Measurements from ENCODE around the gene ARMC9. TPM values are rescaled to one million over a fixed set of nuclear protein-coding genes. Genes with fewer than 3 reads are reported as not detected.
"Not testable (repeated sequence)": the region's sequence is repeated elsewhere in the genome, so short reads cannot be mapped to it uniquely, and the experiment has no call there.

Gene ARMC9
- total and polyA plus RNA-seq, 3 donors from 2014 or later: 35.0 to 49.7 (median 47.5) TPM

DNA sequence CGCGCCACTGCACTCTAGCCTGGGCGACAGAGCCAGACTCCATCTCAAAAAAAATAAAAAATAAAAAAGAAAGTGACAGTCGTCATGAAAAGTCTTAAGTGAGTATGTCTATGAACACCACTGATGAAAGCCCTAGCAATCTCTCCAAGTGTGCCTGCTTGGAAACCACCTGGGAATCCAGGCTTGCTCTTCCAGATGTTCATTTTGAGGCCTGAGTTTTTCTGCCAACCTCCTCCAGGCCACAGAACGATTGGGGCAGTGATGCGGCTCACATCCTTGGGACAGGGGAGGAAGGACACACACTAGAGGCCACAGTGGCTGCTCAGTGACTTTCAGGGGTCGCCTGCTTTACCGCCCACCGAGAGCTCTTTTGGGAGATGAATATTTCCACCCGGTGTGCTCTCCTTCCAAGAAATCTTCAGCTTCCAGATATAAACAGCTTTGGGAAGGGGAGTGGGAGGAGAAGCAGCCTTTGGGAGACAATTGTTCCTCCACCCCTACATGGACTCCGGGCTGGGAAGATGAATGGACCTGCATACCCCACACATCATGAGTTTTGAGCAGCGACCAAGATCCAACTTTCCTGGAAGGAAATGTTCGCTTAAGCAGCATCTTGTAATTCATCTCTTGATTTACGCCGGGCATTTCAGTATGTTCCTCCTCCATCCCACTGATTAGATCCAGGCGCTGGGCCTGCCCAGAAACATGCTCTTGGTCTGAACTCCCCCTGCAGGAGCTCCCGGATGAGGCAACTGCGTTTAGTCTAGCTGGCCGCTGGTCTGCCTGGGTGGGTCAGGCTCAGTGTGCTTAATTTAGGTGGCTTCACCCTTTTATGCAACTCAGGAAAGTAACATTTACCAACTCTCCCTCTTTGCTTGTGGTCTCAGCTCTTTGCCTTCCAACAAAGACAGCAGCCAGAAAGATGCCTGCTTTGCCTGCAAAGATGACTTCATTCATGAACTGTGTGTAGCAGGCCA, 6.2 kb upstream of the ARMC9 start:
- Histone ChIP-seq H3K9me3 (no peaks in the 10 kb centered on the region), H3K4me3 (no peak overlapping the region), H3K36me3 (ENCODE audit: low read depth, missing control alignments) (no peaks in the 10 kb centered on the region), H3K27ac (peak overlapping the region; percentile 91 to 92), H3K27me3 (no peaks in the 10 kb centered on the region), H3K4me1 (peaks cover 31% of the 10 kb centered on the region)
- TF ChIP-seq CTCF (IDR thresholded peaks at IDR 0.05): peak; percentile 55 to 67 (median 64)
- no peak for TF ChIP-seq POLR2A (IDR thresholded peaks at IDR 0.05)
- DNase-seq: peak; percentile 88
- intact Hi-C loops (cut with DNase I; ENCODE audit: low total_unique reads): loop anchor here (10.0 kb wide), 1 partner anchor 77 kb away; no protein-coding TSS in a partner anchor
- WGBS, 2 donors: 50 to 53% methylated on average over 19 of the region's 19 CpGs

DNA sequence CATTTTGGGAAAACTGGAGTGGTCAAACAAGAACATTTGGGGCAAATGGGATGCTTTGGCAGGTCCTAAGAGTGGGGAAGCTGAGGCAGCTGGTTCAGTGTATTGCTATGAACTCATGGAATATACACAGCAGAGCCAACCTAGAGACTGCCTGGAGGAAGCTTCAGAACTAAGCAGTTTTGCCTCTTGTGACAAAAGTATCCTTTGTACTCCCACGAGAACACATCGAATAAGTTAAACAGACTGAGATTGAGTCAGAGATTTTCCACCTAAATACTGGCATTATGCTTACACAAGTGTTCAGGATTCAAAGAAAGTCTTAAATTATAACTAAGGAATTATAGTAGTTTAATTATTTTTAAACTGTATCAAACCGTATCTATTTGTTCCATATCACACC, 5.2 kb upstream of the ARMC9 start:
- H3K36me3 ChIP-seq (ENCODE audit: low read depth, missing control alignments): no peaks in the 10 kb centered on the region
- WGBS, 2 donors: 68 to 79% methylated on average over 3 of the region's 3 CpGs
- no peak overlapping the region for H3K27ac ChIP-seq
- no peak overlapping the region for H3K4me3 ChIP-seq
- peaks cover 36% of the 10 kb centered on the region for H3K4me1 ChIP-seq
- TF ChIP-seq CTCF (IDR thresholded peaks at IDR 0.05): no peak
- no peak for TF ChIP-seq POLR2A (IDR thresholded peaks at IDR 0.05)
- no peaks in the 10 kb centered on the region for H3K27me3 ChIP-seq
- intact Hi-C loops (cut with DNase I; ENCODE audit: low total_unique reads): loop anchor here (10.0 kb wide), 1 partner anchor 78 kb away; no protein-coding TSS in a partner anchor
- no peaks in the 10 kb centered on the region for H3K9me3 ChIP-seq
- DNase-seq: no peak

DNA sequence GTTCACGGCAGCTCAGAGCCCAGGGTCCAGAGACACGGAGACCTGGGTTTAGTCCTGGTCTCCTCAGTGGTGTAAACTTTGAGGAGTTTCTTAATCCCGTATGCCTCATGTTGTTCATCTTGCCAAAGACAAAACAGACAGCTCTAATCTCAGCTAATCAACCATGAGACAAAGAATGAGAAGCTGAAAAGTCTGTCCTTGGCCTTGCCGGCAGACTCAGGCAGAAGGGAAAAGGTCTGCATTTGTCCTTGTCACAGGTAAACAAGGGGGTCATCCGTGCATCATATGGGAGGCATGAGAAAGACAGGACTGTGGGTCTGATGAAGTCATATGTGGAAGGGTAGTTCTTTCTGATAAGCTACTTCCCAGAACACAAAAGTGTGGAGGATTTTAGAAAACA, 1.8 kb upstream of the ARMC9 start:
- TF ChIP-seq POLR2A (IDR thresholded peaks at IDR 0.05): no peak
- TF ChIP-seq CTCF (IDR thresholded peaks at IDR 0.05): no peak
- H3K36me3 ChIP-seq (ENCODE audit: low read depth, missing control alignments): no peaks in the 10 kb centered on the region
- 83 to 90% methylated on average over 4 to 5 of the region's 5 CpGs for WGBS, 2 donors
- H3K9me3 ChIP-seq: no peaks in the 10 kb centered on the region
- H3K4me1 ChIP-seq: peaks cover 16% of the 10 kb centered on the region
- no peak for DNase-seq
- H3K27me3 ChIP-seq: no peaks in the 10 kb centered on the region
- intact Hi-C loops (cut with DNase I; ENCODE audit: low total_unique reads): loop anchor here (10.0 kb wide), 1 partner anchor 82 kb away; no protein-coding TSS in a partner anchor
- no peak overlapping the region for H3K27ac ChIP-seq
- H3K4me3 ChIP-seq: no peak overlapping the region

DNA sequence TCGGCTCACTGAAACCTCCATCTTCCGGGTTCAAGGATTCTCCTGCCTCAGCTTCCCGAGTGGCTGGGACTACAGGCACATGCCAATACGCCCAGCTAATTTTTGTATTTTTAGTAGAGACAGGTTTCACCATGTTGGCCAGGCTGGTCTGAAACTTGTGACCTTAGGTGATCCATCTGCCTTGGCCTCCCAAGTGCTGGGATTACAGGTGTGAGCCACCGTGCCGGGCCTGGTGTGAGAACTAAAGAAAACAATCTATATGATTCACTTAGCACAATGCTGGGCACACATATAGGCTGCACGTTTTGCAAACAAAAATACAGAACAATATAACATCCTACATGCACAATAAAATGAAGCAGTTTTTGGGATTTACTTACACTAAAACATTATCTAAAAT, 1.2 kb upstream of the ARMC9 start:
- not testable (repeated sequence) for H3K4me3 ChIP-seq; H3K27ac ChIP-seq; H3K27me3 ChIP-seq; H3K9me3 ChIP-seq; H3K36me3 ChIP-seq (ENCODE audit: low read depth, missing control alignments); DNase-seq
- WGBS, 2 donors: 79 to 82% methylated on average over 7 of the region's 7 CpGs
- intact Hi-C loops (cut with DNase I; ENCODE audit: low total_unique reads): loop anchor here (10.0 kb wide), 1 partner anchor 82 kb away; no protein-coding TSS in a partner anchor
- H3K4me1 ChIP-seq: peaks cover 11% of the 10 kb centered on the region

DNA sequence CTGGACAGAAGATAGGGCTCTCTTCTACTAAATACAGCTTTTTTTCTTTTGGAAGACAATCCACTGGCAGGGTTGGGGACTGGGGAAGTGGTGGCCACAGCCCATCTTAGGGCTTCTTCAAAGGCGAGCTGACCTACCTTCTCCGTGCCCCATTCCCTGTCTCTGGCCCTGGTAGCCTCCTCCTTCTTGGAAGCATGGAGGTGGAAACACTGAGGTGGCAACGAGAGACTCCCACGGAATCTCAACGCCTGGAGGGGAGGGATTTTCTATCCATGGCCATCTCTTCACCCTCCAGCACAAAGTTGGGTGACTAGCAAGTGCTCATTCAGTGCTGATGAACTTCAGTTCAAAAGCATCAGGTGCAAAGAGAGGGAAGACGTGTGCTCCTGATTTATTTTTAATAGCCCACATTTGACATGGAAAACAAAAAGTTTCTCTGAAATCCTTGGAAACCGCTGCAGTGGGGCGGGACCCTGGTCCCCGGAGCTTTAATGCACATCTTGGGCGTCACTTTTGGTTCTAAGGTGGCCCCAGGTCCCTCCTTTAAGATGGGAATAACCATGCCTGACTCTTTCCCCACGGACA, 633 bp upstream of the ARMC9 start:
- no peak for TF ChIP-seq POLR2A (IDR thresholded peaks at IDR 0.05)
- Histone ChIP-seq H3K4me1 (peaks cover 5% of the 10 kb centered on the region), H3K4me3 (peak overlapping the region; percentile 86 to 87), H3K27ac (peak overlapping the region; percentile 32 to 52), H3K27me3 (no peaks in the 10 kb centered on the region), H3K9me3 (no peaks in the 10 kb centered on the region), H3K36me3 (ENCODE audit: low read depth, missing control alignments) (no peaks in the 10 kb centered on the region)
- DNase-seq: no peak
- intact Hi-C loops (cut with DNase I; ENCODE audit: low total_unique reads): loop anchor here (10.0 kb wide), 1 partner anchor 83 kb away; no protein-coding TSS in a partner anchor
- WGBS, 2 donors: 7 to 9% methylated on average over 11 of the region's 11 CpGs

Measured in testis (tissue), 3 donors.